HepG2 (cell line): ENCODE data around the gene NXPH1. TPM values are rescaled to one million over a fixed set of nuclear protein-coding genes. Genes with fewer than 3 reads are reported as not detected.

Experiments
- ATAC-seq: fragments of 200-7000 bp; cut with Tn5 transposase; 3 replicates; pipeline ENCODE4 v1.9.1; 2020; ENCODE audit warnings: mild to moderate bottlenecking, moderate library complexity
- BruUV-seq: library from RNA; stranded (reverse); fragments of 400-500 nt; replicated peaks from 2 replicates; lab custom pipeline; 2021; lab: Mats Ljungman, UMichigan
- CTCF ChIA-PET: fragments of 300-600 bp; formaldehyde crosslinking; extraction: SDS; loops from one replicate; lab custom pipeline; 2021; ENCODE audit warnings: low total read pairs, inconsistent platforms, low intra/inter-chr PET ratio; lab: Yijun Ruan, JAX
- POLR2A ChIA-PET: fragments of 350-600 bp; sonication (Branson Sonifier 250); formaldehyde crosslinking; loops from one replicate; lab custom pipeline; 2020; ENCODE audit warnings: antibody characterized with exemption, inconsistent platforms; lab: Yijun Ruan, JAX
- DNase-seq: peaks from one replicate; pipeline ENCODE4 v3.0.0-alpha.2; 2015; ENCODE audit warnings: low spot score
- FAIRE-seq: peaks from 3 replicates; lab custom pipeline; 2011; peaks lifted over from hg19 to GRCh38; lab: Jason Lieb, UNC
- H2AFZ ChIP-seq: one replicate; pipeline ENCODE4 v1.6.1; 2011; ENCODE audit warnings: low read length, inconsistent platforms
- H3K27ac ChIP-seq: fragments of 300-600 bp; 3 replicates; pipeline ENCODE4 v1.8.0; 2011; ENCODE audit warnings: mixed run types, mild to moderate bottlenecking, mixed read lengths, low read length, inconsistent platforms; ENCODE audit not compliant: insufficient read depth; ENCODE audit errors: extremely low read length
- H3K27me3 ChIP-seq, 2 experiments: fragments of 200-600 bp in 1 of 2; 2 replicates in 1 of 2; 3 replicates in 1 of 2; pipeline versions ENCODE4 v1.6.0 to v1.8.0; 2011; ENCODE audit warnings: low read length in 2 of 2, mild to moderate bottlenecking in 2 of 2, moderate library complexity in 2 of 2, inconsistent platforms in 1 of 2; ENCODE audit not compliant: insufficient read depth in 2 of 2, control insufficient read depth in 1 of 2
- H3K36me3 ChIP-seq, 2 experiments: fragments of 200-600 bp in 1 of 2; replicated peaks in 1 of 2; 2 replicates in 1 of 2; 3 replicates in 1 of 2; pipeline versions ENCODE4 v1.5.1 to v1.8.0; 2011; ENCODE audit warnings: low read length in 2 of 2, inconsistent platforms in 1 of 2; ENCODE audit not compliant: insufficient read depth in 2 of 2, control insufficient read depth in 1 of 2
- H3K4me1 ChIP-seq: 2 replicates; pipeline ENCODE4 v1.5.1; 2012; ENCODE audit warnings: low read length, inconsistent platforms; ENCODE audit not compliant: insufficient read depth
- H3K4me2 ChIP-seq: 2 replicates; pipeline ENCODE4 v1.6.0; 2011; ENCODE audit warnings: low read depth, low read length, inconsistent platforms
- H3K4me3 ChIP-seq, 3 experiments: fragments of 200-600 bp in 1 of 3; sonication (generic), shearing (Covaris generic) in 1 of 3; replicated peaks in 1 of 3; 2 replicates each; pipeline ENCODE4 v1.5.1; 2011 to 2016; ENCODE audit warnings: low read length in 3 of 3, inconsistent platforms in 2 of 3, low read depth in 2 of 3, mild to moderate bottlenecking in 2 of 3, control low read depth in 1 of 3, mixed read lengths in 1 of 3; ENCODE audit not compliant: insufficient read depth in 1 of 3
- H3K79me2 ChIP-seq: one replicate; pipeline ENCODE4 v1.6.1; 2011; ENCODE audit warnings: low read length, inconsistent platforms; ENCODE audit not compliant: insufficient read depth
- H3K9ac ChIP-seq: 2 replicates; pipeline ENCODE4 v1.6.0; 2011; ENCODE audit warnings: mild to moderate bottlenecking, low read depth, low read length, inconsistent platforms; ENCODE audit not compliant: insufficient read depth
- H3K9me3 ChIP-seq: 2 replicates; pipeline ENCODE4 v1.5.1; 2012; ENCODE audit warnings: mild to moderate bottlenecking, low read length
- H4K20me1 ChIP-seq: 2 replicates; pipeline ENCODE4 v1.6.0; 2011; ENCODE audit warnings: inconsistent platforms, mild to moderate bottlenecking, low read length, moderate library complexity; ENCODE audit not compliant: insufficient read depth
- CEBPB ChIP-seq: IDR thresholded peaks from 2 replicates; pipeline ENCODE4 v1.6.1; 2011; ENCODE audit warnings: low read depth, low read length, improper control_type of control experiment, borderline replicate concordance
- EP300 ChIP-seq, 3 experiments: sonication (generic) in 1 of 3; formaldehyde crosslinking in 1 of 3; IDR thresholded peaks; 2 replicates each; pipeline versions ENCODE4 v1.5.1 to v1.6.1; 2011 to 2020; ENCODE audit warnings: low read depth in 2 of 3, low read length in 2 of 3, borderline replicate concordance in 1 of 3, improper control_type of control experiment in 1 of 3, mild to moderate bottlenecking in 1 of 3, missing genetic modification reagents in 1 of 3, moderate library complexity in 1 of 3
- FOXK1 ChIP-seq: sonication (generic); formaldehyde crosslinking; IDR thresholded peaks from 2 replicates; pipeline ENCODE4 v1.4.0; 2020; ENCODE audit warnings: low read depth, missing genetic modification reagents, borderline replicate concordance
- GZF1 ChIP-seq: sonication (generic); formaldehyde crosslinking; IDR thresholded peaks from 2 replicates; pipeline ENCODE4 v1.5.1; 2020; ENCODE audit warnings: mild to moderate bottlenecking, missing genetic modification reagents
- HOXA5 ChIP-seq: sonication (generic); formaldehyde crosslinking; IDR thresholded peaks from 2 replicates; pipeline ENCODE4 v1.4.0; 2020; ENCODE audit warnings: missing genetic modification reagents
- KLF12 ChIP-seq: sonication (generic); formaldehyde crosslinking; IDR thresholded peaks from 2 replicates; pipeline ENCODE4 v1.4.0; 2020; ENCODE audit warnings: missing genetic modification reagents, borderline replicate concordance
- MAFG ChIP-seq: sonication (generic); formaldehyde crosslinking; IDR thresholded peaks from 2 replicates; pipeline ENCODE4 v1.5.1; 2020; ENCODE audit warnings: mild to moderate bottlenecking, missing genetic modification reagents
- THAP11 ChIP-seq: IDR thresholded peaks from 2 replicates; pipeline ENCODE4 v1.6.1; 2016; ENCODE audit warnings: missing biosample characterization, missing genetic modification reagents
- ZNF354B ChIP-seq: sonication (generic); formaldehyde crosslinking; IDR thresholded peaks from 2 replicates; pipeline ENCODE4 v1.8.0; 2022; ENCODE audit warnings: mild to moderate bottlenecking, missing genetic modification reagents
- ZNF720 ChIP-seq: sonication (generic); formaldehyde crosslinking; IDR thresholded peaks from 2 replicates; pipeline ENCODE4 v1.4.0; 2020; ENCODE audit warnings: missing genetic modification reagents
- ZNF788 ChIP-seq: sonication (generic); formaldehyde crosslinking; IDR thresholded peaks from 2 replicates; pipeline ENCODE4 v1.5.0; 2020; ENCODE audit warnings: mild to moderate bottlenecking, missing genetic modification reagents, borderline replicate concordance
- ZNF790 ChIP-seq: sonication (generic); formaldehyde crosslinking; IDR thresholded peaks from 2 replicates; pipeline ENCODE4 v1.8.0; 2022; ENCODE audit warnings: missing genetic modification reagents, mild to moderate bottlenecking, borderline replicate concordance
- whole genome bisulfite sequencing: methylation state at CpG from one replicate; pipeline ENCODE4 v1.1.6; 2017; ENCODE audit warnings: low lambda C conversion rate; 5-methylcytosine and 5-hydroxymethylcytosine counted together
- in situ Hi-C: cut with HindIII; loops from 2 replicates; pipeline ENCODE4 v1.10.0; 2017; ENCODE audit warnings: low pct_unique_long_range_greater_than_20kb; ENCODE audit not compliant: extremely low pct_ligation_motif_present
- intact Hi-C: fragments of 100-400 bp; cut with micrococcal nuclease; formaldehyde crosslinking; loops from one replicate; pipeline ENCODE4 v1.10.0; 2022; ENCODE audit not compliant: unreplicated experiment
- polyA plus RNA-seq, 8 experiments: library from polyadenylated mRNA; depleted of rRNA in 3 of 8; stranded (reverse) in 7 of 8; unstranded in 1 of 8; fragments of >200 nt; fragmentation: Illumina TruSeq in 4 of 8; extraction: Trizol in 4 of 8; gene quantifications; 2 replicates each; pipeline versions ENCODE4 v1.2.1 to v1.2.3, GENCODE V29; 2011 to 2016; ENCODE audit warnings: low read depth in 4 of 8, missing spikeins in 1 of 8, mixed read lengths in 1 of 8; ENCODE audit not compliant: insufficient read depth in 1 of 8
- total RNA-seq, 5 experiments: library from RNA; depleted of rRNA; stranded (reverse); fragments of >200 nt; fragmentation: Illumina TruSeq; extraction: Trizol; gene quantifications; 2 replicates each; pipeline ENCODE4 v1.2.3, GENCODE V29; 2016; ENCODE audit warnings: low read depth in 1 of 5
- TF ChIP-seq, protein P1 (sequence below): IDR thresholded peaks from 2 replicates; pipeline ENCODE4 v1.6.1; 2016; ENCODE audit warnings: low read depth
- TF ChIP-seq, protein P2 (sequence below): sonication (generic); formaldehyde crosslinking; IDR thresholded peaks from 2 replicates; pipeline ENCODE4 v1.4.0; 2020; ENCODE audit warnings: mild to moderate bottlenecking, missing genetic modification reagents, borderline replicate concordance
- TF ChIP-seq, protein P3 (sequence below): IDR thresholded peaks from 2 replicates; pipeline ENCODE4 v1.6.1; 2012; ENCODE audit warnings: low read depth, low read length, improper control_type of control experiment

NXPH1 gene
- total and polyA plus RNA-seq, 2 of the 13 experiments (the other 11 are each of a cell fraction or from before 2014, with no cell fraction given): not detected

DNA sequence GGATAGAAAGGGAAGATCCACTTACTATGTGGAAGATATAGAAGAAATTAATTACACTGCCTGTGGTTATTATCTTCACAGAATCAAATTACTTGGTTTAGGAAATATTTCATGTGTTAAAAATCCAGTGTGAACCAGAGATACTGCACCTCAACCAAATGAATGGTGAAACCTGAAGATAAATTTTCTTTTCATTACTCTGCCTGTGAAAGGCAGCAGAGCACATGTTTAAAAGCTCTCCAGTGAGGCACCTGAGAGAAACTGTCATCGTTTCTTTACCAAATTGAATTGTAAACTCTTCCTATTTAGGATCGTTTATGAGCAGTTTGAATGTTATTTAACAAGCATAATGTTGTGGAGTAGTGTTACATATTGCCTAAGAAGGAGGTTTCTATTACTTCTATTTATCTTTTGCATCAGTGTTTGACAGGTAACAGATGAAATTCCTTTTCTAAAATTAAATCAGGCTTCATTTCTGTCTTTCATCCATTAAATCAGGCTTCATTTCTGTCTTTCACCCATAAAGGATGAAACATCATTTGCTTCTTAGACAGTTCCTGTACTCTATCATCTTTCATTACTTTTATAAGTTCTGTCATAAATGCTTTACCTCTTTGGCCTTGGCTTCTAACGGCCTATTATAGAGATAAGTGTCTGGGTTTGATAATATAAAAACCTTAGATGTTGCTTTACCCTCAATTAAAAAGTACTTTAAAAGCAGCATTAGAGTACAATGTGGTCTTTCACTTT is 266.6 kb downstream of the NXPH1 start:
- no TSS peak for BruUV-seq
- no peaks in the 10 kb centered on the region for H3K36me3 ChIP-seq
- H3K79me2 ChIP-seq: no peaks in the 10 kb centered on the region
- H4K20me1 ChIP-seq: no peaks in the 10 kb centered on the region
- TF ChIP-seq ZNF788 (CRISPR knock-in tag) (no peak), FOXK1 (CRISPR knock-in tag) (no peak), HOXA5 (CRISPR knock-in tag) (no peak), ZNF354B (no peak), KLF12 (no peak), ZNF720 (no peak), MAFG (CRISPR knock-in tag) (no peak), THAP11 (CRISPR knock-in tag) (no peak), GZF1 (no peak), CEBPB (no peak), EP300 (IDR thresholded peaks at IDR 0.05; ENCODE audit: low read depth in 2 of 2, low read length in 2 of 2) (no peak), EP300 (CRISPR knock-in tag; IDR thresholded peaks at IDR 0.05; ENCODE audit: borderline replicate concordance) (no peak), ZNF790 (CRISPR knock-in tag) (no peak)
- TF ChIP-seq, protein P1, sequence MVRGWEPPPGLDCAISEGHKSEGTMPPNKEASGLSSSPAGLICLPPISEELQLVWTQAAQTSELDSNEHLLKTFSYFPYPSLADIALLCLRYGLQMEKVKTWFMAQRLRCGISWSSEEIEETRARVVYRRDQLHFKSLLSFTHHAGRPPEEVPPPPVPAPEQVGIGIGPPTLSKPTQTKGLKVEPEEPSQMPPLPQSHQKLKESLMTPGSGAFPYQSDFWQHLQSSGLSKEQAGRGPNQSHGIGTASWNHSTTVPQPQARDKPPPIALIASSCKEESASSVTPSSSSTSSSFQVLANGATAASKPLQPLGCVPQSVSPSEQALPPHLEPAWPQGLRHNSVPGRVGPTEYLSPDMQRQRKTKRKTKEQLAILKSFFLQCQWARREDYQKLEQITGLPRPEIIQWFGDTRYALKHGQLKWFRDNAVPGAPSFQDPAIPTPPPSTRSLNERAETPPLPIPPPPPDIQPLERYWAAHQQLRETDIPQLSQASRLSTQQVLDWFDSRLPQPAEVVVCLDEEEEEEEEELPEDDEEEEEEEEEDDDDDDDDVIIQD: no peak
- TF ChIP-seq, protein P2, sequence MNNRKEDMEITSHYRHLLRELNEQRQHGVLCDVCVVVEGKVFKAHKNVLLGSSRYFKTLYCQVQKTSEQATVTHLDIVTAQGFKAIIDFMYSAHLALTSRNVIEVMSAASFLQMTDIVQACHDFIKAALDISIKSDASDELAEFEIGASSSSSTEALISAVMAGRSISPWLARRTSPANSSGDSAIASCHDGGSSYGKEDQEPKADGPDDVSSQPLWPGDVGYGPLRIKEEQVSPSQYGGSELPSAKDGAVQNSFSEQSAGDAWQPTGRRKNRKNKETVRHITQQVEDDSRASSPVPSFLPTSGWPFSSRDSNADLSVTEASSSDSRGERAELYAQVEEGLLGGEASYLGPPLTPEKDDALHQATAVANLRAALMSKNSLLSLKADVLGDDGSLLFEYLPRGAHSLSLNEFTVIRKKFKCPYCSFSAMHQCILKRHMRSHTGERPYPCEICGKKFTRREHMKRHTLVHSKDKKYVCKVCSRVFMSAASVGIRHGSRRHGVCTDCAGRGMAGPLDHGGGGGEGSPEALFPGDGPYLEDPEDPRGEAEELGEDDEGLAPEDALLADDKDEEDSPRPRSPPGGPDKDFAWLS: no peak
- TF ChIP-seq, protein P3, sequence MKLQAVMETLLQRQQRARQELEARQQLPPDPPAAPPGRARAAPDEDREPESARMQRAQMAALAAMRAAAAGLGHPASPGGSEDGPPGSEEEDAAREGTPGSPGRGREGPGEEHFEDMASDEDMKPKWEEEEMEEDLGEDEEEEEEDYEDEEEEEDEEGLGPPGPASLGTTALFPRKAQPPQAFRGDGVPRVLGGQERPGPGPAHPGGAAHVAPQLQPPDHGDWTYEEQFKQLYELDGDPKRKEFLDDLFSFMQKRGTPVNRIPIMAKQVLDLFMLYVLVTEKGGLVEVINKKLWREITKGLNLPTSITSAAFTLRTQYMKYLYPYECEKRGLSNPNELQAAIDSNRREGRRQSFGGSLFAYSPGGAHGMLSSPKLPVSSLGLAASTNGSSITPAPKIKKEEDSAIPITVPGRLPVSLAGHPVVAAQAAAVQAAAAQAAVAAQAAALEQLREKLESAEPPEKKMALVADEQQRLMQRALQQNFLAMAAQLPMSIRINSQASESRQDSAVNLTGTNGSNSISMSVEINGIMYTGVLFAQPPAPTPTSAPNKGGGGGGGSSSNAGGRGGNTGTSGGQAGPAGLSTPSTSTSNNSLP: no peak
- TF ChIP-seq, all 625 proteins: peak for 0
- H3K9ac ChIP-seq: no peak overlapping the region
- H3K4me1 ChIP-seq: no peaks in the 10 kb centered on the region
- intact Hi-C loops: no loop called here
- DNase-seq (no peak), ATAC-seq (no peak), FAIRE-seq (no peak)
- POLR2A ChIA-PET: no interaction called here
- in situ Hi-C loops: no loop called here
- H3K4me2 ChIP-seq: no peak overlapping the region
- H3K9me3 ChIP-seq: no peaks in the 10 kb centered on the region; the same call in 1 of the 2 replicates
- no peak overlapping the region for H3K4me3 ChIP-seq
- H3K27me3 ChIP-seq: no peaks in the 10 kb centered on the region
- no peak overlapping the region for H2AFZ ChIP-seq
- CTCF ChIA-PET: no interaction called here
- H3K27ac ChIP-seq: no peak overlapping the region
- 3% methylated on average over 3 of the region's 3 CpGs for WGBS
